HG03095 (cell line): Measurements from ENCODE around the gene MICU2.

Experiments
- ATAC-seq: cut with Tn5 transposase; IDR thresholded peaks from one replicate; pipeline ENCODE4 v1.9.1; 2021; ENCODE audit warnings: moderate library complexity; ENCODE audit not compliant: unreplicated experiment

Gene MICU2

GRCh38 chr13:21548577-21548976, 55.4 kb downstream of the MICU2 start:
- ATAC-seq, result no peak

GRCh38 chr13:21546372-21546771, 57.6 kb downstream of the MICU2 start:
- ATAC-seq, result no peak

DNA sequence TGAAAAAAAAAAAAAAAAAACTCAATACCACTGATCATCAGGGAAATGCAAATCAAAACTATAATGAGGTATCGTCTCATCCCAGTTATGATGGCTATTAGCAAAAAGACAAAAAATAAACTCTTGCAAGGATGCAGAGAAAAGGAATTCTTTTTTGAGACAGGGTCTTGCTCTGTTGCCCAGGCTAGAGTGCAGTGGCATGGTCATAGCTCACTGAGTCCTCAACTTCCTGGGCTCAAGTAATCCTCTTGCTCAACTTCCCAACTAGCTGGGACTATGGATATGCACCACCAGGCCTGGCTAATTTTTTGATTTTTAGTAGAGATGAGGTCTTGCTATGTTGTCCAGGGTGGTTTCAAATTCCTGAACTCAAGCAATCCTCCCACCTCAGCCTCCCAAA, 59.5 kb downstream of the MICU2 start:
- no peak for ATAC-seq

DNA sequence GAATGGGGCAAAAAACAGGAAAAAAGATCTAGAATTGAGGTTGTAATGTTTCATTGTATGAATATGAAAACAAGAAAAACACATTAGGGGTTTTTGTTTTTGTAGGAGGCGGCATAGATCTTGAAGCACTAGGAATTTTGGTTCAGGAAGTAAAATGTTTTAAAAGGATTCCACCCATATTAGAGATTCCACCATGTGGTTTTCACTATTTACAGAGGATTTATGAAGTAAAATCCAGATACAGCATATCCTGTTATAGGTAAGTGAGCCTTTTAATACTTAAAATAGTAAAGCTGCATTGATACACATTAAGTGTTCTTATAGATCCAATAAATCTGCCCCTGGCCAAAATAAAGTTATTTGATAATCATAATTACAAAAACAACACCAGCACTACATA, 61.4 kb downstream of the MICU2 start:
- ATAC-seq, result no peak

- no peak for ATAC-seq
These were observed 62.0 kb downstream of the MICU2 start for GRCh38 chr13:21541980-21542379.

GRCh38 chr13:21541271-21541670, 62.7 kb downstream of the MICU2 start:
- ATAC-seq, result no peak

GRCh38 chr13:21539687-21540086, 64.3 kb downstream of the MICU2 start:
- no peak for ATAC-seq

DNA sequence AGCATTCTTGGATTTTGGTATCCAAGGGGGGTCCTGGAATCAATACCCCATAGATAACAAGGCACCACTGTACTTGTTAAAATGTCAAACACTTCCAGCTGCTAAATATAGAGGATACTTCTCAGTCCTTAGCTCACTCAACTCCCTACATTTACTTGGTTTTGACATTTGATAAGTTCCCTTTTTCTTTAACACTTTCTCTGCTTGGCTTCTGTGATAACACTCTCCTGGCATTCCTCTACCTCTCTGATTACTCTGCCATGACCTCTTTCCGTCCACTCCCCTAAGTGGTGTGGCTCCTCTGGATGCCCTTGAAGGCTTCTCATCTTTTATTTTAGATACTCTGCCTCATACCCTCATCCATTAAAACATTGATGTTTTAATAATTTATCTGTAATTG, 65.2 kb downstream of the MICU2 start:
- no peak for ATAC-seq

GRCh38 chr13:21538280-21538679, 65.7 kb downstream of the MICU2 start:
- ATAC-seq, result no peak

DNA sequence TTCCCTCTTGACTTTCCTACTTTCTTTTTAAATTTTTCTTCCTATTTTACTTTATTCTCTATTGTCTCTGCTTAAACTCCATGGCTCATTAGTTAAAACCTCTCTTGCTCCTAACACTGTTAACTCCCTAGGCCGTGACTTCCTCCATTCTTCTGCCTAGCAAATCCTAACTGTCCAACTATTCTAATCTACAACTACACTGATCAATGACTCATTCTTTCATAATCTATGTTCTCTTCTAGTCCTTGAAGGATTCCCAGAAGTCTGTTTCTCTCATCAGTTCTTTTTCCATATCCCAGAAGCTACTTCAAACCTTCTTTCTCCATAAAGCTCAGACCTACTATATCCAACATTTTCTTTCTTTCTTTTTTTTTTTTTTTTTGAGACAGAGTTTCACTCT, 66.9 kb downstream of the MICU2 start:
- ATAC-seq, result no peak

- no peak for ATAC-seq
These were observed 69.2 kb downstream of the MICU2 start for GRCh38 chr13:21534760-21535159.

DNA sequence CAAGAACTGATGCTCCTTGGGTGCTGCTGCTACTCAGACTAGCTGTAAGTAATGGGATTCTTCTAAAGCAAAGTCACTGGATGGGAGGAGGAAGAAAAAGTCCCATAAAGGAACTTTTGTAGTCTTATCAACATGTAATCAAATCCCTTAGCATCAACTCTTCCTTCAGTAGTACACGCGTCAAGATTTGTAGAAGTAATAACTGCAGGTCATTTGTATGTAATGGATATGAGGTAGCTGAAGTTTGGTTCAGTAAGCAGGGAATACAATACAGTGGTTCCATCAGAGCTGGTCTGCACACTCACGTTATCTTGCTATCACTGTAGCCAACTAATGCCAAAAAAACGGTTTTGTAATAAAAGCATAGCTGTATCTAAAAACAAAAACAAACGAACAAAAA, 72.5 kb downstream of the MICU2 start:
- ATAC-seq, result no peak

DNA sequence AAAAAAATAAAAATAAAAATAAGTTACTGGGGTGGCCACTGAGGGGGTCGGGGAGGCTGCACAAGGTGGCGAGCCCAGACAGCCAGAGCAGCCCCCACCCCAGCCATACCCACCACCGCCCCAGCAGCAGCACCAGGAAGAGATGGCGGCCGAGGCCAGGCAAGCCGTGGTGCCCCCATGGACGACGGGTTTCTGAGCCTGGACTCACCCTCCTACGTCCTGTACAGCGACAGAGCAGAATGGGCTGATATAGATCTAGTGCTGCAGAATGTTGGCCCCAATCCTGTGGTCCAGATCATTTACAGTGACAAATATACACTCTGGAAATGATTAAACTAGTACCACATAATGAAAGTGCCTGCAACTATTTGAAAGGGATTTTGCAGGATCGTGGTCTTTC, 73.3 kb downstream of the MICU2 start:
- no peak for ATAC-seq

- ATAC-seq, result no peak
These were observed 74.7 kb downstream of the MICU2 start for GRCh38 chr13:21529146-21529893.

- no peak for ATAC-seq
These were observed 75.4 kb downstream of the MICU2 start for GRCh38 chr13:21528616-21529015.

- ATAC-seq, result no peak
These were observed 77.0 kb downstream of the MICU2 start for GRCh38 chr13:21526707-21527540.

GRCh38 chr13:21522847-21523246, 81.1 kb downstream of the MICU2 start:
- ATAC-seq, result no peak

GRCh38 chr13:21522130-21522529, 81.8 kb downstream of the MICU2 start:
- ATAC-seq, result no peak

- ATAC-seq, result no peak
These were observed 85.3 kb downstream of the MICU2 start for GRCh38 chr13:21518617-21519144.

DNA sequence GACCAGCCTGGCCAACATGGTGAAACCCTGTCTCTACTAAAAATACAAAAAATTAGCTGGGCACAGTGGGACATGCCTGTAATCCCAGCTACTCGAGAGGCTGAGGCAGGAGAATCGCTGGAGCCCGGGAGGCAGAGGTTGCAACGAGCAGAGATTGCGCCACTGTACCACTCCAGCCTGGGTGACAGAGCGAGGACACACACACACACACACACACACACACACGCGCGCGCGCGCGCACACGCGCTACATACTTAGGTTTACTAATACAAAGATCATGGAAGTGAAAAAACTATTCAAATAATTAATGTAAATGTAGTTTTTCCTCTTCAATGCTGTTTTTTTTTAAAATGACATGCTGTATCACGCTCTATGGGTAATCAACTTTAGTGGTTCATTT, 86.4 kb downstream of the MICU2 start:
- ATAC-seq, result no peak

- no peak for ATAC-seq
These were observed 87.2 kb downstream of the MICU2 start for GRCh38 chr13:21516805-21517204.

DNA sequence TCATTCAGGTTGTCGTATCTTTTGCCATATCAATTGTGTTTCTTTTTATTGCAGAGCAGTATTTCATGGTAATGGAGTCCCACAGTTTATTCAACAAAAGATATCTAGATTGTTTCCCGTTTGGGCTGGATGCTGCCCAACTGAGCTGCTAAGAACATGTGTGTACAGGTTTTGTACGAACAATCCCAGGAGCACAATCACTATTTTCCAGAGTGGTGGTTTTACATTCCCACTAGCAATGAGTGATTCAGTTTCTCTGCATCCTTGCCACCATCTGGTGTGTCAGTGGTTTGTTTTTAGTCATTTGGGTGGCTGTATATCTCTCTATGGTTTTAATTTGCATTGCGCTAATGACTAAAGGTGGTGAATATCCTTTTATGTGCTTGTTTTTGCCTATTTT, 92.1 kb downstream of the MICU2 start:
- ATAC-seq, result no peak
